TTC549 (cell line): ENCODE measurements around the gene NXPH2.
"Not testable (repeated sequence)": the region's sequence is repeated elsewhere in the genome, so short reads cannot be mapped to it uniquely, and the experiment has no call there.

Experiments
- FAIRE-seq: peaks from 2 replicates; lab custom pipeline; 2012; peaks lifted over from hg19 to GRCh38; lab: Jason Lieb, UNC

NXPH2 gene

GRCh38 chr2:138708682-138709241 lies 71.4 kb downstream of the NXPH2 start:
- FAIRE-seq, result no peak

DNA sequence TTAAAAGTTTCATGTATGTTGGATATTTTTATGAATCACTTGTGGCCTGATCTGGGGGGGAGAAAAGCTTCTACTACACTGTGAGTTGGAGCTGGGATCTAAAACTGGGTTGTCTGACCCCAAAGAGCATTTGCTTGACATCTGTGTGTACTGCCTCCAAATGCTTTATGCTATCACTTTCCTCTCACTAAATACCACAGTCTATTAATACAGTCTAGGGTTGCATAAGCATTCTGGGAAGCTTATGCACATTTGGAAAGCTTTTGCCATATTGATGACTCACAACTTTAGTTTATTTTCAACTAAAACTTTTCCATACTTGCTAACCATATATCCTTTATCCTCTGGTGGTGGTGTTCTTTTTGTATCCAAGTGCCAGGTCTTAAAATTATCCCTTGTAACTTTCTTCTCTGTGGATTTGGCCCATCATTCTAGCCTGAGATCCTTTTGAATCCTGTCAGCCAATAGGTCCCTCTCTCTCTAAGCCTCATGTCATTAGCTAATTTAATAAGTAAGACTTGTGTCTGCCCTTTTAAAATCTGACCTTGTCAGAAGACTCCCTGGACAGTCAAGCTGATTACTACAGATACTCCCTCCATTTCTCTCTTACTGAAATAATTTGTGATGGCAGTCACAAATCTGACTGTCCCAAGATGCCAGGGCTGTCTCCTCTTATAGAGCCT lies 72.7 kb downstream of the NXPH2 start:
- no peak for FAIRE-seq

DNA sequence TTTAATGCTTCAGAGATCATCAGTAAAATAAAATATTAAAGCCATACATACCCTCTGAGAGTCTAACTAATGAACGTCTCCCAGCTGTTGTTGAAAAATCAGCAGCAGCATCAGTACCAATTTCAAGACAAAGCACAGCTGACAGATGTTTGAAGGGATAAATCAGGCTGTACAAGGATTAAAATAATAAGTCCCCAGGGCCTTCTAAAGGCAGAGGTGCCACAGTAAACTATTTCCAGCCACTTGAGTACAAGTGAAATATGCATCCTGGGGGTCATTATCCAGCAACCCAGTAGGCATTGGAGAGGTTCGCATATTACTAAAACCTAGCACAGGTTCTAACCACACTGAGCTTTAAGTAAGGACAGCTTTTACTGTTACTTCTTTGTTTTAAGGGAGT lies 76.9 kb downstream of the NXPH2 start:
- FAIRE-seq, result no peak

DNA sequence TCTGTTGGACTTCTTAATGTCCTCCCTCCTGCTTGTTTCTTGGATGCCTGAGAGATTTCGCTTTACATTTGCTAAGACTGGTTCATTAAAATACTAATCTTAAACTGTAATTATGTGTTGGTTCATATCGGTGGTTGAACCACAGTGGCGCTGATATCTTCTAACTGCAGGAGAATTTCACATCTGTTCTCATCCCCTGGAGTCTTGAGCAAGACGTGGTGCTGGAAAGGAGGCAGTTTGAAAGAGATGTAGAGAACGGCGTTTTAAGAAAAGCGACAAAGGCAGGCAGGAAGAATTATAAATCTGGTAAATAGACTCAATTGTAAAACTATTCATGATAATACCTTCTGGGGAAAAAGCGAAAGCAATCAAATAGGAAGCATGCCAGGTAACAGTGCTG lies 79.5 kb downstream of the NXPH2 start:
- no peak for FAIRE-seq

GRCh38 chr2:138699421-138699820 lies 80.8 kb downstream of the NXPH2 start:
- no peak for FAIRE-seq

DNA sequence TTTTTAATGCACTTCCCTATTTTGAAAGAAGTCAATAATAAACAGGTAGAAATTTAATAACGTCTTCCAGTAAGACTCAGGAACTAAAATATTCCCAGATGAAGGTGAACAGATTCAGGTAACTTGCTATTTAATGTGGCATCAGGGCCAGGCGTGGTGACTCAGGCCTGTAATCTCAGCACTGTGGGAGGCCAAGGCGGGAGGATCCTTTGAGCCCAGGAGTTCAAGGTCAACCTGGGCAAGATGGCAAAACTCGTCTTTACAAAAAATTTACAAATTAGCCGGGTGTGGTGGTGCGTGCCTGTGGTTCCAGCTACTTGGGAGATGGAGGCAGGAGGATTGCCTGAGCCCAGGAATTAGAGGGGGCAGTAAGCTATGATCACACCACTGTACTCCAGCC lies 81.8 kb downstream of the NXPH2 start:
- no peak for FAIRE-seq

- no peak for FAIRE-seq
Measured at GRCh38 chr2:138691667-138692066, 88.5 kb downstream of the NXPH2 start.

GRCh38 chr2:138689705-138690104 lies 90.5 kb downstream of the NXPH2 start:
- no peak for FAIRE-seq

GRCh38 chr2:138682163-138682562 lies 98.0 kb downstream of the NXPH2 start:
- no peak for FAIRE-seq

DNA sequence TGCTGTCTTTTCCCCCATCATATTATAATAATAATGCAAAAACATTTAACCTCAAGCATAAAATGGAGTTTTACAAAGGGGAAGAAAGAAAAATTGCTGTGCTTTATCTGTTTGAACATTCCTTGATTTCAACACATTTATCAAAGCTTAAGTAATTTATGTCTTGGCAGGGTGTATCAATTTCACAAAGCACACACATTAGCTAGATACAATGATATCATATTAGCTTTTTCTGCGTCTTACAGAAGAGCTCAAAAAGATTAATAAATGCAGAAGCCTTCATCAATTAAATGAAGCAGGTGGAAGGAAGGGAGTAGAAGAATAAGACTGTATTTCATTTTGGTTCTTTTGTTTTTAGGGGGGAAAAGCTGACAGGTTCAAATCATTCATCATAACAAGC lies 103.0 kb downstream of the NXPH2 start:
- no peak for FAIRE-seq

GRCh38 chr2:138676619-138677021 lies 103.6 kb downstream of the NXPH2 start:
- FAIRE-seq, result no peak

- no peak for FAIRE-seq
Measured at GRCh38 chr2:138671566-138671965, 108.6 kb downstream of the NXPH2 start.

DNA sequence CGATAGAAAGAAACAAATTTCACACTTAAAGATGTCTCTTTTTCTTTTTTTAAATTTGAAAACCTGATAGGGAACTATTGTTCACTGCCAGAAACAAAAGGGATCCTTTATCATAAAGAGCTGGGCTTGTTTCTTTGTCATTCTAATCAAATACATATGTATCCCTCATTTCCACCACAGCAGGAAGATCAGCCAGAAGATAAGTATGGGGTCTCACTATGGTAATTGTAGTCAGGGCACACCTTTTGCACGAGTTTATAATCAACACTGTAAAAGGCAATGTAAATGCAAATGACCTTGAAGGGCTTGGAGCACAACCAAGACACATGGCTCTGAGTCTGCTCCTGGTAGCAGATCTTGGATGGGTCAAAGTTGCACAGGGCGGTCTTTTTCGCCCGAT lies 109.5 kb downstream of the NXPH2 start:
- FAIRE-seq, result no peak

- FAIRE-seq, result no peak
Measured at GRCh38 chr2:138665937-138666336, 114.3 kb downstream of the NXPH2 start.

GRCh38 chr2:138658187-138658894 lies 121.8 kb downstream of the NXPH2 start:
- no peak for FAIRE-seq

DNA sequence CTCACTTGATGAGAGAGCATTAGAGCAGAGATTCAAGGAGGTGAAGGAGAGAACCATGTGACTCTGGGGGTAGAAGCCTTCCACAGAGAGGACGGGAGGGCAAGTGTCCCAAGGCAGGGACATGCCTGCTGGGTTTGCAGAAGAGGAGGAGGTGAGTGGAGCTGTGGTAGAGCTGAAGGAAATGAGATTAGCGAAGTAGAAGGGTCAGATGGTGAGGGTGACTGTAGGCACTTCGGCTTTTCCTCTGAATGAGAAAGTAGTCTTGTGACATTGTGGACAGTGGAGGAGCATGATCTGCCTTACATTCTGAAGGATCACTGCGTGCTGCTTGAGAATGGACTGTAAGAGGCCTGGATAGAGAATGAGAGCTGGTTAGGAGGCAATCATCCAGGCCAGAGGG lies 126.0 kb downstream of the NXPH2 start:
- no peak for FAIRE-seq

- FAIRE-seq, result no peak
Measured at GRCh38 chr2:138652378-138652777, 127.8 kb downstream of the NXPH2 start.

- FAIRE-seq, result no peak
Measured at GRCh38 chr2:138649571-138649970, 130.6 kb downstream of the NXPH2 start.

DNA sequence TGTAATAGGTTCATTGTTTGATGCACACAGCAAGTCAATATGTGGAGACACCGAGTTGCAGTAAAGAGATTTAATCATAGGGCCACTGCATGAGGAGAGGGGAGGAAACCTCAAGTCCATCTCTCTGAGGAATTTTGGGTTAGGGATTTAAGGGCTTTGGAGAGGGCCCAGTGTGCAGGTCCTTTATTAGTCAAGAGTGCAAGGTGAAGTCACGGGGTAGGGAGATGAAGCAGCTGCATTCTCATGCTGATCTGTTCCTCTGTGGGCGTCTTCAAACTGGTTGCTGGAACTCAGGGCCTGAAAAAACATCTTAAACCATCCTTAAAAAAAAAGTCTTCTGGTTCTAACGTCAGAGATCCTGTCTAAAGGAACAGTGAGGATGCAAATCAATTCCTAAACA lies 131.6 kb downstream of the NXPH2 start:
- FAIRE-seq, result no peak

DNA sequence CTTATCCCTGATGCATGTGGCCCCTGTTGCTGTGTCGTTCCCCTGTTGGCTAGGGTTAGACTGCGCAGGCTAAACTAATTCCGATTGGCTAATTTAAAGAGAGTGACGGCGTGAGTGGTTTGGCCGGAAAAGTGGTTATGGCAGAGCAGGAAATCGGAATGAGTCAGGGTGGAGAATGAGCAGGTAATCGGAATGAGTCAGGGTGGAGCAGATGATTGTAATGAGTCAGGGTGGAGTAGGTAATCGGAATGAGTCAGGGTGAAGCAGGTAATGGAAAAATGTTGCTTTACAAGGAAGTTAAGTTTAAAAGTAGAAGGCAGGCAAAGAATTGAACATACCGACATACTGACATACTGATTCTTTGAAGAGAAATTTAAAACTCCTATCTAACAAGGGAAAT lies 135.4 kb downstream of the NXPH2 start:
- not testable (repeated sequence) for FAIRE-seq

DNA sequence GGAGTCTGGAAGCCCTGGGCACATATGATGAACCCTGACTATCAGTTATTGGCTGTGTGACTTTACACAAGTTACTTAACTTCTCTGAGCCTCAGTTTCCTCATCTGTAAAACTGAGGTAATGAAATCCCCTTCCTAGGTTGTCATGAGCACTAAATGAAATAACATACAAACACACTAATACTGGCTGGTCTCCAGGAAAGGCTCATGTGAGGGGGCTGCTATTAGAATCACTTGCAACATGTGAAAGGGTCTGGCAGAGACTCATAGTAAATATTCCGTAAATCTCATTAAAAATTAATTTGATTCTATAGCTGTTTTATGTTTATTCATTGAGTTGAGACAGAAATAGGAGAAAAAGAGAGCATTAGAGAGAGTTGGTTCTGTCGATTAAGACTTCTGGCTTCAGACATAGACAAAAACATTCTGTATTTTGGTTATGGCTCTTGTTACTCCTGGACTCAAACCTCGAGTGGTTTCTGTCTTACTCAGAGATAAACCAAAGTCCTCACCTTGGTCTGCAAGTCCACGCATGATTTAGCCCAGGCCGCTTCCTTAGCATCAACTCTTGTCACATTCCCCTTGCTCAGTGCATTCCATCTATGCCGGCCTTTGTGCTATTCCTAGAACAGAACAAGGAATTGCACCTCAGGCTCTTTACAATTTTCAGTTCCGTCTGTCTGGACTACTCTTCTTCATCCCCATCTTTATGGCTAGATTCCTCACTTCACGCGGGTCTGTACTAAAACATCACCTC lies 139.1 kb downstream of the NXPH2 start:
- FAIRE-seq, result no peak

GRCh38 chr2:138637686-138638085 lies 142.5 kb downstream of the NXPH2 start:
- no peak for FAIRE-seq

GRCh38 chr2:138637061-138637460 lies 143.1 kb downstream of the NXPH2 start:
- no peak for FAIRE-seq
